ENCODE measurements around the gene CIB4.

CIB4 gene

GRCh38 chr2:26623541-26624495 is 17.3 kb downstream of the CIB4 start:
- DNase-seq (ENCODE audit: low read depth in 2 of 2, low spot score in 1 of 2), result no peak

GRCh38 chr2:26621469-26622199 is 19.5 kb downstream of the CIB4 start:
- no peak for DNase-seq (ENCODE audit: low read depth in 2 of 2, low spot score in 1 of 2)

GRCh38 chr2:26620031-26620605 is 21.0 kb downstream of the CIB4 start:
- no peak for DNase-seq (ENCODE audit: low read depth in 2 of 2, low spot score in 1 of 2)

GRCh38 chr2:26619521-26619951 is 21.6 kb downstream of the CIB4 start:
- no peak for DNase-seq (ENCODE audit: low read depth in 2 of 2, low spot score in 1 of 2)

GRCh38 chr2:26619096-26619495 is 22.1 kb downstream of the CIB4 start:
- DNase-seq (ENCODE audit: low read depth in 2 of 2, low spot score in 1 of 2), result no peak

- no peak for DNase-seq (ENCODE audit: low read depth in 2 of 2, low spot score in 1 of 2)
These were observed 22.6 kb downstream of the CIB4 start for GRCh38 chr2:26618611-26619010.

- DNase-seq (ENCODE audit: low read depth in 2 of 2, low spot score in 1 of 2), result no peak
These were observed 23.5 kb downstream of the CIB4 start for GRCh38 chr2:26617588-26618083.

- no peak for DNase-seq (ENCODE audit: low read depth in 2 of 2, low spot score in 1 of 2)
These were observed 24.2 kb downstream of the CIB4 start for GRCh38 chr2:26616706-26617587.

- DNase-seq (ENCODE audit: low read depth in 2 of 2, low spot score in 1 of 2), result no peak
These were observed 25.1 kb downstream of the CIB4 start for GRCh38 chr2:26615860-26616705.

GRCh38 chr2:26615336-26615859 is 25.8 kb downstream of the CIB4 start:
- no peak for DNase-seq (ENCODE audit: low read depth in 2 of 2, low spot score in 1 of 2)

GRCh38 chr2:26614216-26615138 is 26.7 kb downstream of the CIB4 start:
- no peak for DNase-seq (ENCODE audit: low read depth in 2 of 2, low spot score in 1 of 2)

GRCh38 chr2:26613241-26614215 is 27.6 kb downstream of the CIB4 start:
- no peak for DNase-seq (ENCODE audit: low read depth in 2 of 2, low spot score in 1 of 2)

GRCh38 chr2:26612522-26613240 is 28.5 kb downstream of the CIB4 start:
- no peak for DNase-seq (ENCODE audit: low read depth in 2 of 2, low spot score in 1 of 2)

- DNase-seq (ENCODE audit: low read depth in 2 of 2, low spot score in 1 of 2), result no peak
These were observed 29.1 kb downstream of the CIB4 start for GRCh38 chr2:26612034-26612433.

- DNase-seq (ENCODE audit: low read depth in 2 of 2, low spot score in 1 of 2), result no peak
These were observed 30.4 kb downstream of the CIB4 start for GRCh38 chr2:26610504-26611335.

GRCh38 chr2:26609839-26610277 is 31.3 kb downstream of the CIB4 start:
- no peak for DNase-seq (ENCODE audit: low read depth in 2 of 2, low spot score in 1 of 2)
